Activated naive CD8-positive, alpha-beta T cell treated with anti-CD3 and anti-CD28 coated beads, Interleukin-2, amount 50 U/mL, for 16 hours (primary cell): ENCODE measurements around the gene SLC22A7.

Experiments used
- DNase-seq: peaks from one replicate; pipeline ENCODE4 v3.0.0-alpha.2; 2020; ENCODE audit warnings: low read depth, low spot score

The SLC22A7 gene

DNA sequence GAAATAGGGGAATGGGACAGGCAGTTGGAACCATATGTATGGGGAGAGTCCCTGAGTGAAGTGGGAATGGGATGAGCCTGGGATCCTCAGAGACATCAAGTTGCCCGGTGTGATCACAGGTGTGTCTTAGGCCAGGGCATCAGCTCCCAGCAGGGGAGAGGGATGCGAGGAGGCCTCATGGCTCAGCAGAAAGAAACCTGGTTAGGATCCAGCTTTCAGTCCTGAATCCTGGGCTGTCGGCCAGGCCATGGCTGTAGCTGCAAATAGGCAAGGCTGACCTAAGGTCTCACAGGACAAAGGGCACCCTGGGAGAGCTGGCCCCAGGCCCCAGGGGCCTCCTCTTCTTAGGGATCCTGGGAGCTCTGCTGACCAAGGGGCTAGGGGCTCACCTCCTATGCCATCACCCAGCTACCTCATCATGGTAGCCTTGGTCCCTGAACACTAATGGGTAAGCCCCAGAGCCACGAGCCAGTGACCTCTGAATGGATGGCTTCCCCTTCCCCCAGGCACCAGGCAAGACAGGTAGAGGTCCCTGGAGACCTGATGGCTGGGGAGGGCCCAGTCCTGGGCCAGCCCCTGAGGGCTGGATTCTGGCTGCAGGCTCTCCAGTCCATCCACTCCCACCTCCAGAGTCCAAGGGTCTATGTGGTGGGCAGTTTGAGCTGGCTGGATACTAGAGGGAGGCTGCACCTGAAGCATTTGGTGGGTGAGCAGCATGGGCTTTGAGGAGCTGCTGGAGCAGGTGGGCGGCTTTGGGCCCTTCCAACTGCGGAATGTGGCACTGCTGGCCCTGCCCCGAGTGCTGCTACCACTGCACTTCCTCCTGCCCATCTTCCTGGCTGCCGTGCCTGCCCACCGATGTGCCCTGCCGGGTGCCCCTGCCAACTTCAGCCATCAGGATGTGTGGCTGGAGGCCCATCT, at the start of gene SLC22A7:
TSS of gene SLC22A7 (plus strand) at position 617 of the 921 bp plus-strand sequence. CDS start at position 716, 99 bp downstream.
- DNase-seq = no peak

DNA sequence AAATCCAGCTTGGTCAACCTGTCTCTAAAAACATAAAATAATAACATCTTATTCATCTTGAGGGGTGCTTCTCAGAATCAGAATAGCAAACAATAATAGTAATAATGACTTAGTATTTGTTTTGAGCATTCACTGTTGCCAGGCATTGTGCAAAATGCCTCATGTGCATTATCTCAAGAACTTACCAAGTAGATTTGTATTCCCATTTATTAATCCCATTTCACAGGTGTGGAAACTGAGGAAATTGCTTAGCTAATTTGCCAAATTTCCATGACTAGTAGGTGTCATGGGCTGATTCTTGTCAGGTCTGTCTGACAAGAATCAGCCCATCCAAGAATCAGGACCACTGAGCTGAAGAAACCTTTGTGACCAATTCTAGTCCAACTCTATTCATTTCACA, 49.3 kb upstream of the SLC22A7 start:
- DNase-seq = no peak

DNA sequence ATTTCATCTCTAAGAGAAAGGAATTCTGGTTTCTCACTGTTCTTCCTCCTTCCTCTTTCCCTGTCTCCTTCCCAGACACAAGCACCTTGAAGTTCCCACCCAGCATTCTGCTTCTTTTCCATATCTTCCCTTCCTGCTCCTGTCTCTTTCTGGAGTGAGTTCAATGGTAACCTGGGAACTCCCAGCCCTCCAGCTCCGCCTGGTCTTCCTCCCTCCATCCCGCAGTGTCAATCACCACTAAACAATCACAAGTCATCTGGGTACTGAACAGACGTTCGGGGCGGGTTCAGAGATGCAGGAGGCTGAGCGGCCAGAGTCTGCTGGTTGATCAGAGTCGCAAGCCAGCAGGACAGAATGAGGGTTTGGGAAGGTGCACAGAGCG, 47.1 kb upstream of the SLC22A7 start:
- DNase-seq = no peak

- no peak for DNase-seq
Observed at GRCh38 chr6:43253401-43253800, 44.7 kb upstream of the SLC22A7 start.

- no peak for DNase-seq
Observed at GRCh38 chr6:43254138-43254817, 43.8 kb upstream of the SLC22A7 start.

DNA sequence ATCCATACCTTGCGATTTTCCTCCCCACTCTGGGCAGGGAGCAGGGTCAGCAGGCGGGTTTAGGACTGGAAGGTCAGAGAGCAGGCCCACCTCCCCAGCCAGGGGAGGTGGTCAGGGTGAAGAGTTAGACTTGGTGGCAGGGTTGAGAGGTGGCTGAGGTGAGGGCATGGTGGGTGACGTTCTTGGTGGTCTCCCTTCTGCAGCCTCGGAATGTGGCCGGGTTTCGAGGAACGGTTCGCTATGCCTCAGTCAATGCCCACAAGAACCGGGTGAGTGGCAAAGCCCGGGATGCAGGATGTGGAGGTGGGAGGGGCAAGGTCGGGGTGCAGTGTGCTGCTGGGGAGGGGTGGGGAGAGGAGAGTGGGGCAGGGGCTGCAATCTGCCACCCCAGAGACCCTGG, 43.2 kb upstream of the SLC22A7 start:
- DNase-seq = no peak

- no peak for DNase-seq
Observed at GRCh38 chr6:43255408-43256054, 42.5 kb upstream of the SLC22A7 start.

- no peak for DNase-seq
Observed at GRCh38 chr6:43256670-43257366, 41.2 kb upstream of the SLC22A7 start.

DNA sequence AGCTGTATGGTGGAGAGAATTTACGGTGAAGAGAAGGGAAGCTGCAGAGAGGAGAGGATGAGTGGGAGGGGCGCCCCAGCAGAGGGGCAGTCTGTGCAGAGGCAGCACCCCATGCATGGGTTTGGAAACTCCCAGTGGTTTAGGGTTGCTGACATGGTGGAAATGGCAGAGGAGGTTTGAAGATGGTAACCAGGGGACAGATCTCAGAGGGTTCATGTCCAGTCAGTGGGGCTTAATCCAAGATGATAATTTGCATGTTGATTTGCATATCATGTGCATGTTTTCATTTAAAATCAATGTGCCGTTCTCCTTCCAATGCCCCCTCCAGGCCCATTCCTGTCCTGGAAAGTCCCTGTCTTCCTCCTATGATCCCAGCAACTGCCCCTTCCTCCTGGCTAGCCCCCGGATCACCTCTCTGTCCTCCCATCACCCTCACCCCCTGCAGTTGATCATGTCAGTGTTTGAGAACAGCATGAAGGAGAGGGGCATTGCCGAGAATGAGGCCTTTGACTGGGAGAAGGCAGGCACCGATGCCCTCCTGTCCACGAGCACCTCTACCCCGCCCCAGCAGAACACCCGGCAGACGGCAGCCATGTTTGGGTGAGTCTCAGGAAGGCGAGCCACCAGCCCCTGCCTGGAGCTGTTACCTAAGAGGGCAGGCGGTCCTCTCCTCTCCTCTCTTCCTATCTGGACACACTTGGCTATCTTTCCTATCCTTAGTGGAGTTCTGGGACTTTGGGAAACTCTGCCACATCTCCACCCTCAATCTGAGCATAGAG, 40.5 kb upstream of the SLC22A7 start:
- DNase-seq = no peak

GRCh38 chr6:43258180-43258579, 39.9 kb upstream of the SLC22A7 start:
- DNase-seq = no peak

GRCh38 chr6:43258807-43259686, 39.0 kb upstream of the SLC22A7 start:
- DNase-seq = no peak

DNA sequence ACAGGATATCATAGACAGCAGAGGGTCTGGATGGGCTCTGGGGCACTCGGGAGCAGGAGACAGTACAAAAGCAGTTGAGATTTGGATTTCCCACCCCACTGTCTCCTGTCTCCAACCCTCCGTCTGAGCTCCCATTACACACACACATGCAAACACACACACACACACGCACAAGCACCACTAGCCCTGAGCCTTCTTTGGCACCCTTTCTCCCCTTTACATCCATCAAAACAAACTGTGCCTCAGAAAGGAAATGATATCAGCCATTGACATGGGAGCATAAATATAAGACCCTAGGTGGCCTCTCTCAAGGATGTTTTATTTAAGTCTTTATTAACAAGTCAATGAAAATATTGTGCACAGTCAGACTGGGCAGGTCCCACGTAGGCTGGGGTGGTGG, 37.3 kb upstream of the SLC22A7 start:
- no peak for DNase-seq

DNA sequence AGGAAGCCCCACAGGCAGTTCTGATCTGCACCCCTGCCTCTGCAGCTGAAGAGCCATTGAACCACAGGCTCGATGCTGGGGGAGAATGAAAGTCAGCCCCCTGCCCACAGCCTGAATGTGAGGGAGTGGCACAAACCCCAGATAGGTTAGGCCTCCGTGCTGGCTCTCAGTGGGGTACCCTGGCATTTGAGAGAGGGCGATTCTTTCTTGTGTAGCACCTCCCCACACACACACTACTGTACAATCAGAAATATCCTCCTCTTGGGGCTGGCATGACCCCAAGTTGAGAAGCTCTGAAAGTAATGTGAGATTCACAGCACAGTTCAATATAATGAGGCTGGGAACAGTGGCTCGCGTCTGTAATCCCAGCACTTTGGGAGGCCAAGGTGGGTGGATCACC, 36.9 kb upstream of the SLC22A7 start:
- no peak for DNase-seq

GRCh38 chr6:43262000-43262779, 35.9 kb upstream of the SLC22A7 start:
- no peak for DNase-seq

GRCh38 chr6:43262780-43263313, 35.2 kb upstream of the SLC22A7 start:
- no peak for DNase-seq

- DNase-seq = peak; percentile 67
Observed at GRCh38 chr6:43263314-43264178, 34.5 kb upstream of the SLC22A7 start.

DNA sequence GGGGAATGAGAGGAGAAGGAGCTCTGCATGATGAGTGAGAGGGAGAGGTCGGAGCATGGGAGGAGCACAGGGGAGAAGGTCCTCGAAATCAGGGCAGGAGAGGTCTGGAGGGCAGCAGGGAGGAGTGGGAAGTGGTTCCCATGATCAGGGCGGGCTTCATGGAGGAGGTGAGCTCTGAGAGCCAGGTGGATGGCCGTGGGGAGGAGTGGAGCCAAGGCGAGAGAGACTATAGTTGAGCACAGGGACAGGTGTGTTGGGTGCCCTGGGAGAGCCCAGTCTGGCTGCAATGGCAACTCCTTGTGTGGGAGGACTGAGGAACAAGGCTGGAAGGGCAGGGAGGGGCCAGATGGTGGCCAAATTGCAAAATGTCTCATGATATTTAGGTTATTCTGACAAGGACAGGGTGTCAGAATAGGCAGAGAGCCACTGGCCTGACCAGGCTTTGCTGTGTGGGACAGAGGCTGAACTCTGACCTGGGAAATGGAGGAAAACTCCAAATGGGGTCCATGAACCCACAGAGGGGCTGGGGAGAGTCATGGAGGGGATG, 33.4 kb upstream of the SLC22A7 start:
- no peak for DNase-seq

GRCh38 chr6:43265564-43265963, 32.5 kb upstream of the SLC22A7 start:
- no peak for DNase-seq
